ENCODE results near the gene GALR3. TPM values are rescaled to one million over a fixed set of nuclear protein-coding genes. Genes with fewer than 3 reads are reported as not detected.

The GALR3 gene
- total RNA-seq, 1 donor from 2014 or later: not detected

DNA sequence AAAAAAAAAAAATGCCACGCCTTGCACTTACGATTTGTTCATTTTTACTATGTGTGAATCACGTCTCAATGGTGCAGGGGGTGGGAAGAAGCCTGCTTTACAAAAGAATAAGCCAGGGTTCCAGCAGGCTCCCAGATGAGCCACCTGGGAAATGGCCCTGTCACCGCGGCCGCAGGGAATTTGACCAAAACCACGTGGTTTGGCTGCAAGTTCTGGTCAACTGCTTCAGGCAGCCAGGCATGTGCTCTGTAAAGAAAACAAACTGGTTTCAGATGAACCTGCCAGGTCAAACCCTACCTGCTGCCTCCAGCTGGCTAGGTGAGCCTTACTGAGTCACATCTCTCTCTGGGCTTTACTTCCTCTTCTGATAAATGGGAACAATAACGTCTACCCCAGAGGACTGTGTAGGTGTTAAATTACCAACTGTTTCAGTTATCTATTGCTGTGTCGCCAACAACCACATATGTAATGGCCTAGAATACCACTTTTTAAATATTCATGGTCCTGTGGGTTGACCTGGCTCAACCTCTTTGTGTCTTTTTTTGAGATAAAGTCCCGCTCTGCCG, 46.0 kb upstream of the GALR3 start:
- Mint-ChIP-seq H3K9me3 (ENCODE audit: unreplicated experiment) (peaks cover 5% of the 10 kb centered on the region), H3K36me3 (ENCODE audit: unreplicated experiment) (no peaks in the 10 kb centered on the region), H3K27ac (ENCODE audit: unreplicated experiment) (no peak overlapping the region), H3K4me3 (ENCODE audit: unreplicated experiment) (no peak overlapping the region), H3K4me1 (ENCODE audit: low read depth, unreplicated experiment) (peaks cover 7% of the 10 kb centered on the region), H3K27me3 (ENCODE audit: unreplicated experiment) (peaks cover 9% of the 10 kb centered on the region)
- no peak for DNase-seq
- TF ChIP-seq, protein P1, sequence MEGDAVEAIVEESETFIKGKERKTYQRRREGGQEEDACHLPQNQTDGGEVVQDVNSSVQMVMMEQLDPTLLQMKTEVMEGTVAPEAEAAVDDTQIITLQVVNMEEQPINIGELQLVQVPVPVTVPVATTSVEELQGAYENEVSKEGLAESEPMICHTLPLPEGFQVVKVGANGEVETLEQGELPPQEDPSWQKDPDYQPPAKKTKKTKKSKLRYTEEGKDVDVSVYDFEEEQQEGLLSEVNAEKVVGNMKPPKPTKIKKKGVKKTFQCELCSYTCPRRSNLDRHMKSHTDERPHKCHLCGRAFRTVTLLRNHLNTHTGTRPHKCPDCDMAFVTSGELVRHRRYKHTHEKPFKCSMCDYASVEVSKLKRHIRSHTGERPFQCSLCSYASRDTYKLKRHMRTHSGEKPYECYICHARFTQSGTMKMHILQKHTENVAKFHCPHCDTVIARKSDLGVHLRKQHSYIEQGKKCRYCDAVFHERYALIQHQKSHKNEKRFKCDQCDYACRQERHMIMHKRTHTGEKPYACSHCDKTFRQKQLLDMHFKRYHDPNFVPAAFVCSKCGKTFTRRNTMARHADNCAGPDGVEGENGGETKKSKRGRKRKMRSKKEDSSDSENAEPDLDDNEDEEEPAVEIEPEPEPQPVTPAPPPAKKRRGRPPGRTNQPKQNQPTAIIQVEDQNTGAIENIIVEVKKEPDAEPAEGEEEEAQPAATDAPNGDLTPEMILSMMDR (IDR thresholded peaks at IDR 0.05; ENCODE audit: partially characterized antibody, unreplicated experiment): no peak

GRCh38 chr22:37778370-37779009, 44.7 kb upstream of the GALR3 start:
- Mint-ChIP-seq H3K36me3 (ENCODE audit: unreplicated experiment) (no peaks in the 10 kb centered on the region), H3K4me3 (ENCODE audit: unreplicated experiment) (no peak overlapping the region)

GRCh38 chr22:37781434-37782059, 41.6 kb upstream of the GALR3 start:
- TF ChIP-seq, protein P1 (IDR thresholded peaks at IDR 0.05; ENCODE audit: partially characterized antibody, unreplicated experiment): no peak
- peaks cover 15% of the 10 kb centered on the region for H3K4me1 Mint-ChIP-seq (ENCODE audit: low read depth, unreplicated experiment)
- no peak overlapping the region for H3K27ac Mint-ChIP-seq (ENCODE audit: unreplicated experiment)
- H3K27me3 Mint-ChIP-seq (ENCODE audit: unreplicated experiment): peaks cover 16% of the 10 kb centered on the region
- H3K9me3 Mint-ChIP-seq (ENCODE audit: unreplicated experiment): peaks cover 6% of the 10 kb centered on the region
- no peaks in the 10 kb centered on the region for H3K36me3 Mint-ChIP-seq (ENCODE audit: unreplicated experiment)
- DNase-seq: no peak
- no peak overlapping the region for H3K4me3 Mint-ChIP-seq (ENCODE audit: unreplicated experiment)

More at GRCh38 chr22:37778370-37779009, 44.7 kb upstream of the GALR3 start:
- no peak for DNase-seq
- TF ChIP-seq, protein P1 (IDR thresholded peaks at IDR 0.05; ENCODE audit: partially characterized antibody, unreplicated experiment): no peak
- H3K27me3 Mint-ChIP-seq (ENCODE audit: unreplicated experiment): peaks cover 9% of the 10 kb centered on the region
- H3K27ac Mint-ChIP-seq (ENCODE audit: unreplicated experiment): no peak overlapping the region
- peaks cover 8% of the 10 kb centered on the region for H3K4me1 Mint-ChIP-seq (ENCODE audit: low read depth, unreplicated experiment)
- peaks cover 5% of the 10 kb centered on the region for H3K9me3 Mint-ChIP-seq (ENCODE audit: unreplicated experiment)

- no peak overlapping the region for H3K27ac Mint-ChIP-seq (ENCODE audit: unreplicated experiment)
- H3K36me3 Mint-ChIP-seq (ENCODE audit: unreplicated experiment): no peaks in the 10 kb centered on the region
- peaks cover 16% of the 10 kb centered on the region for H3K27me3 Mint-ChIP-seq (ENCODE audit: unreplicated experiment)
- no peak for DNase-seq
- no peak overlapping the region for H3K4me3 Mint-ChIP-seq (ENCODE audit: unreplicated experiment)
- H3K9me3 Mint-ChIP-seq (ENCODE audit: unreplicated experiment): peaks cover 6% of the 10 kb centered on the region
- H3K4me1 Mint-ChIP-seq (ENCODE audit: low read depth, unreplicated experiment): peaks cover 15% of the 10 kb centered on the region
- TF ChIP-seq, protein P1 (IDR thresholded peaks at IDR 0.05; ENCODE audit: partially characterized antibody, unreplicated experiment): no peak
Measured at GRCh38 chr22:37782340-37783168, 40.6 kb upstream of the GALR3 start.
